ENCODE data around the gene SLCO1B3. TPM values are rescaled to one million over a fixed set of nuclear protein-coding genes. Genes with fewer than 3 reads are reported as not detected.

SLCO1B3 gene
- total RNA-seq, 2 experiments from 2014 or later = not detected

DNA sequence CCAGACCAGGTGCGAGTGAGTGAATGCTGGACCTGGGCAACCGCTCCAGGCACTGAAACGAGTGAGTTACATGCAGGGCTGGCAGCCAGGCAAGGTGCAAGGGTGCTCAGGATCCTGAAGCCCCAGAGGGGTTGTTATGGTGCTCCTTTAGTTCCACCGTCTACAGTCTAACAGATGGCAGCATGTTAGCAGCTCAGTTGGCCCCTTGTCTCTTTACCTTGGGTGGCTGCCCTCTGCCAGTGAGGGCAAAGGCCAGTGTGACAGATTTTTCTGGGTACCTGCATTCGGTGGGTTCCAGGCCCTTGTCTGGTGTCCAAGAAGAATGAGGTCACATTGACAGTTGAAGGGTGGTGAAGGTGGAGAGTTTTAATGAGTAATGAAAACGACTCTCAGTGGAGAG lies 106.8 kb downstream of the SLCO1B3 start:
- ChIA-PET POLR2A (no interaction called here), CTCF (no interaction called here)
- H3K4me1 Mint-ChIP-seq (ENCODE audit: low read depth) = no peaks in the 10 kb centered on the region
- H3K27ac Mint-ChIP-seq = no peak overlapping the region
- DNase-seq (no peak), ATAC-seq (no peak)
- H3K36me3 Mint-ChIP-seq (ENCODE audit: low read depth) = no peaks in the 10 kb centered on the region
- H3K9me3 Mint-ChIP-seq (ENCODE audit: insufficient read depth) = no peaks in the 10 kb centered on the region
- no peak overlapping the region for H3K4me3 Mint-ChIP-seq
- H3K27me3 Mint-ChIP-seq (ENCODE audit: low read depth) = no peaks in the 10 kb centered on the region

DNA sequence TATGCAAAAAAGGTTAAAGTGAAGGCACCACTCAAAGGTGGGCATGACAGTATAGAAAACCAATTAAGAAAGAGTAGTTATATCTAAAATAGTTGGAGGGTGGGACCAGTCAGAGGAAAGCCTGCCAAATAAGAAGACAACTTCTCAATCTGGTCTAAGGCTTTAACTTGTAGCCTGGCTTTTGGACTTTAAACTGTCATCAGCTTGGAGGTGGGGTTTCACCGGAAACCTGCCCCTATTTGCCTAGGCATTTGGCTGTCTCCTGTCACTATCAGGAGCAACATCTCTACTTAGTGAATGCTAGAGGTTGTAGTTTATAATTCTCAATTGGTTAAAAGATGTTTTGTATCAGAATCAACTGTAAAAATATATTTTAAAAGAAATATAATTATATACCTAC lies 107.3 kb downstream of the SLCO1B3 start:
- CTCF ChIA-PET = no interaction called here
- no peak for ATAC-seq
- H3K36me3 Mint-ChIP-seq (ENCODE audit: low read depth) = no peaks in the 10 kb centered on the region

DNA sequence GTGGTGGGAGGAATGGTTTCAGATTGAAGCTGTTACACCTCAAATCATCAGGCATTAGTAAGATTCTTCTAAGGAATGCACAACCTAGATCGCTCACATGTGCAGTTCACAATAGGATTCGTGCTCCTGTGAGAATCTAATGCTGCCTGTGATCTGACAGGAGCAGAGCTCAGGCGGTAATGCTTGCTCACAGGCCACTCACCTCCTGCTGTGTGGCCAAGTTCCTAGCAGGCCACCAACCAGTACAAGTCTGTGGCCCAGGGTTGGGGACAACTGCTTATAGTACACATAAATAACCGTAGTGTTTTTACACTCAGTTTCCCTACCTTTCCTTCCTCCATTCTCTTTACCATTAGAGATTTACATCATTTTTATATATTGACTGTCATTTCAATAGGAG lies 121.4 kb downstream of the SLCO1B3 start:
- Mint-ChIP-seq H3K36me3 (ENCODE audit: low read depth) (no peaks in the 10 kb centered on the region), H3K4me3 (no peak overlapping the region), H3K27ac (no peak overlapping the region), H3K27me3 (ENCODE audit: low read depth) (no peaks in the 10 kb centered on the region), H3K4me1 (ENCODE audit: low read depth) (no peaks in the 10 kb centered on the region), H3K9me3 (ENCODE audit: insufficient read depth) (peaks cover 20% of the 10 kb centered on the region)
- no peak for DNase-seq
- CTCF ChIA-PET = no interaction called here
- POLR2A ChIA-PET = no interaction called here
- no peak for ATAC-seq

More for the DNA sequence above, 107.3 kb downstream of the SLCO1B3 start:
- POLR2A ChIA-PET = no interaction called here
- H3K4me1 Mint-ChIP-seq (ENCODE audit: low read depth) = no peaks in the 10 kb centered on the region
- H3K27me3 Mint-ChIP-seq (ENCODE audit: low read depth) = no peaks in the 10 kb centered on the region
- no peak for DNase-seq
- H3K4me3 Mint-ChIP-seq = no peak overlapping the region
- no peaks in the 10 kb centered on the region for H3K9me3 Mint-ChIP-seq (ENCODE audit: insufficient read depth)
- H3K27ac Mint-ChIP-seq = no peak overlapping the region

DNA sequence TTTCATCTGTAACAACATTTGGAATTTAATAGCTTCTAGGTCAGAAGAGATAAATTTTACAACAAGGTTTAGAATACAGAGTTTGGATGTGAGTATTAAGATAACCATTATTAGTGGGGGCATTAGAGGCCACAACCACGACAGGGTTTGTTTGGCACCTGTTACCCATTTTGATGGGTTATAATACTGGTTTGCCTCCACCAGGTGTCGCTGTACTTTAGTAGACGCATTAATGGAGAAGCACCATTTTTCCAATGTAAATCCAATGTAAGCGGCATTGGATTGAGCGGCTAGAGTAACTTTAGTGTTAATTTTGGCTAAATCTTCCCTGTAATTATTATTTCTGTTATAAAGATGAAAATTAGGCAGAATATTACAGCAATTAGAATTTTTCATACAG lies 136.2 kb downstream of the SLCO1B3 start:
- Mint-ChIP-seq H3K36me3 (ENCODE audit: low read depth) (no peaks in the 10 kb centered on the region), H3K27me3 (ENCODE audit: low read depth) (no peaks in the 10 kb centered on the region), H3K27ac (no peak overlapping the region), H3K4me1 (ENCODE audit: low read depth) (no peaks in the 10 kb centered on the region), H3K9me3 (ENCODE audit: insufficient read depth) (no peaks in the 10 kb centered on the region), H3K4me3 (no peak overlapping the region)
- POLR2A ChIA-PET = no interaction called here
- DNase-seq (peak; percentile 27), ATAC-seq (no peak)
- CTCF ChIA-PET = no interaction called here

DNA sequence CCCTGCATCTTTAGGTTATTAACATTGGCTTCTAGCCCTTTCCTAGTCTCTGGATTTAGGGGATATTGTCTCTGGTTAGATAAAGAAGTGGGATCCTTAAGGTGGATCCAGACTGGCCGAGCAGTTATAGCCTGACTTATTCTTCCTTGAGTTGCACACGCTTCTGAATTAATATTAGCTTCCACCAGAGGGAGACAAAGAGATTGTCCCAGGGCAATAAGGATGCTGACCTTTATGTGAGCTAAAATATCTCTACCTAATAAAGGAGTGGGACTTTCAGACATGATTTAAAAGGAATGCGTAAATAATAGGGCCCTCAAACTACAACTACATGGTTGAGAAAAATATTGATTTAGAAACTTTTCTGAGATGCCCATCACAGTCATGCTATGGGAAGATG lies 139.7 kb downstream of the SLCO1B3 start:
- no peak for ATAC-seq
- Mint-ChIP-seq H3K36me3 (ENCODE audit: low read depth) (no peaks in the 10 kb centered on the region), H3K27ac (no peak overlapping the region), H3K9me3 (ENCODE audit: insufficient read depth) (no peaks in the 10 kb centered on the region), H3K4me3 (no peak overlapping the region), H3K27me3 (ENCODE audit: low read depth) (no peaks in the 10 kb centered on the region), H3K4me1 (ENCODE audit: low read depth) (no peaks in the 10 kb centered on the region)
- ChIA-PET POLR2A (no interaction called here), CTCF (interaction anchor here (0.6 to 1.4 kb wide), 6 partner anchors 9 to 1211 kb away, joined by 3 read pairs; no protein-coding TSS in a partner anchor)
- DNase-seq = no peak

DNA sequence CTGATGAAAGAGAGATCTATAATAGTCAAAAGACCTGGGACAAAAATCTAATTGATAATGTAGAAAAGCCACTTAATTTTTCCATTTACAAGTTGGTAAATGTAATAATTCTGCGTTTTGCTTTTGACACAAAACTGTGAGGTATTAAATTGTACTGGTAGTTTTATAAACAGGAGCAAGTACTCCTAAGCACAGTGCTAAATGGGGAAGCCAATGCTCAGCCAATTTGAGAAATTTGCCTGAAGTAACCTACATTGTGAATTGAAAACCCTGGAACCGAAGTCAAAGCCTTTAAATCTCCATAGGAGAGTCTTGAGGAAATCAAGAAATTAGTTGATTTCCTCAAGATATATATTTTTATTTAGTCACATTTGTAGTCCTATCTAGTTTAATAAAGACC lies 152.8 kb downstream of the SLCO1B3 start:
- Mint-ChIP-seq H3K4me3 (no peak overlapping the region), H3K9me3 (ENCODE audit: insufficient read depth) (no peaks in the 10 kb centered on the region), H3K4me1 (ENCODE audit: low read depth) (no peaks in the 10 kb centered on the region), H3K27ac (no peak overlapping the region), H3K27me3 (ENCODE audit: low read depth) (no peaks in the 10 kb centered on the region), H3K36me3 (ENCODE audit: low read depth) (no peaks in the 10 kb centered on the region)
- ATAC-seq (no peak), DNase-seq (no peak)
- CTCF ChIA-PET = no interaction called here
- POLR2A ChIA-PET = no interaction called here

DNA sequence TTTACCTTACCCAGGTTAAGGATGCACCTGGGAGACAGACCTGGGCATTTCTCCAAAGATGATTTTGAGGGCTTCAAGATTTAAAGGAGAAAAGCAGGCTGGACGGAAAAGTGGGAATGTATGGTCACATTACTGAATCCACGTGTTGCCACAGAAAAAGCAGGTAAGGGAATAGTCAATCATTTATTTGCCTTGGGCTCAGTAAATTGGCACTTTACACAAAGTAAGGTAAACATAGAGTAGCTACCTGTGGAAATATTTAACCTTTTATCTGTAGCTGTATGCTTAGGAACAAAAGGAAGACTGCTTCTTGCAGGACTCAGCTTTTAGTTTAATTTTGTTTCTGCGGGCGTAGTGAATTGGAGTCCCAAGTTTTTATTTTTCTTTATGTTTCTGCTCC lies 153.3 kb downstream of the SLCO1B3 start:
- DNase-seq (no peak), ATAC-seq (no peak)
- Mint-ChIP-seq H3K36me3 (ENCODE audit: low read depth) (no peaks in the 10 kb centered on the region), H3K4me1 (ENCODE audit: low read depth) (no peaks in the 10 kb centered on the region), H3K27me3 (ENCODE audit: low read depth) (no peaks in the 10 kb centered on the region), H3K4me3 (no peak overlapping the region), H3K9me3 (ENCODE audit: insufficient read depth) (no peaks in the 10 kb centered on the region), H3K27ac (no peak overlapping the region)
- ChIA-PET POLR2A (no interaction called here), CTCF (no interaction called here)

Other genes starting within 250 kb of the SLCO1B3 start
- not detected for gene SLCO1C1, start 115.4 kb upstream of the SLCO1B3 start, total RNA-seq

Data from activated CD8-positive, alpha-beta T cell treated with anti-CD3 and anti-CD28 coated beads, Interleukin-2, amount 10 ng/mL, durations not matched to agents 7 days and 5 days (primary cell).